Measurements from ENCODE around the gene PERP.

PERP gene

DNA sequence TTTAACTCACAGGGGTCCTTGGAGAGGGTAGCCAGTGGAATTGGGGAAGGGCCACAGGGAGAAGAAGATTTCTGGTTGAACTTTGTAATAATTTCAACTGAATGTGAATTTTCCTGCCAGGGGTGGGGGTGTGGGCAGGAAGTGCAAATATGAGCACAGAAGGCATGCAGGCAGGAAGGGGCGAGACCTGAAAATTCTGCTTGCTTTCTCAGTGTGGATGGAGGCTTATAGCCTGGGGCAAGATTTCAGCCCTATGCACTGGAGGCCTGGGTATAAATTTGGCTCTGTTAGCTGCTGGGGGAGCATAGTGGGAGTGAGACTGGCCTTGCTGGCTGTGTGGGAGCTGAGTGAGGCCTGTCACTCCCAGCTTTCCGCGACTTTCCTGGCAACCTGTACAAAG is 54.4 kb downstream of the PERP start:
- DNase-seq (ENCODE audit: low read depth in 3 of 3), result no peak

- no peak for DNase-seq (ENCODE audit: low read depth in 3 of 3)
These were observed 62.2 kb downstream of the PERP start for GRCh38 chr6:138044972-138045371.

GRCh38 chr6:138044458-138044857 is 62.8 kb downstream of the PERP start:
- DNase-seq (ENCODE audit: low read depth in 3 of 3), result no peak
